Body of pancreas (tissue), 4 donors: ENCODE measurements around the gene HOXD13. TPM values are rescaled to one million over a fixed set of nuclear protein-coding genes. Genes with fewer than 3 reads are reported as not detected.

ENCODE experiments used
- ATAC-seq: fragments of 150-250 bp; one replicate; pipeline ENCODE4 v1.9.1; 2016
- DNase-seq, 4 donors: peaks; one replicate each; pipeline ENCODE4 v3.0.0-alpha.2; 2019
- H3K27ac ChIP-seq, 4 donors: fragments of 200-600 bp; sonication (generic); 1 replicate in 3 of 4; 2 replicates in 1 of 4; pipeline versions ENCODE4 v1.5.1 to v1.6.1; 2016 to 2019; ENCODE audit warnings: mild to moderate bottlenecking in 1 of 4, mixed read lengths in 1 of 4, moderate library complexity in 1 of 4
- H3K27me3 ChIP-seq, 2 donors: fragments of 200-600 bp; sonication (generic); one replicate each; pipeline ENCODE4 v1.6.0; 2016; ENCODE audit warnings: mild to moderate bottlenecking in 1 of 2
- H3K36me3 ChIP-seq, 2 donors: fragments of 200-600 bp; sonication (generic); replicated peaks in 1 of 2; 2 replicates each; pipeline ENCODE4 v1.5.1; 2016; ENCODE audit warnings: low read depth in 2 of 2; ENCODE audit not compliant: insufficient read depth in 1 of 2
- H3K4me1 ChIP-seq: fragments of 200-600 bp; sonication (generic); one replicate; pipeline ENCODE4 v1.6.0; 2016
- H3K4me3 ChIP-seq, 2 donors: fragments of 200-600 bp; sonication (generic); 1 replicate in 1 of 2; 2 replicates in 1 of 2; pipeline ENCODE4 v1.5.1; 2016 to 2019
- H3K9me3 ChIP-seq, 3 donors: fragments of 200-600 bp; sonication (generic); 1 replicate in 2 of 3; 2 replicates in 1 of 3; pipeline ENCODE4 v1.5.1; 2016
- CTCF ChIP-seq, 7 experiments: fragments of 450-650 bp in 4 of 7; fragments of 200-600 bp in 3 of 7; sonication (generic) in 3 of 7; IDR thresholded peaks; one replicate each; pipeline ENCODE4 v1.5.1; 2016 to 2019; ENCODE audit warnings: antibody characterized with exemption in 7 of 7
- POLR2A ChIP-seq, 3 donors: fragments of 450-650 bp; IDR thresholded peaks; one replicate each; pipeline ENCODE4 v1.6.1; 2016; ENCODE audit warnings: antibody characterized with exemption in 3 of 3, mild to moderate bottlenecking in 2 of 3
- WGBS, 2 donors: methylation state at CpG; one replicate each; pipeline ENCODE4 v1.1.5; 2017; 5-methylcytosine and 5-hydroxymethylcytosine counted together
- intact Hi-C: fragments of 100-400 bp; cut with DNase I; formaldehyde crosslinking; loops from one replicate; pipeline ENCODE4 v1.15.1; 2023
- total RNA-seq, 2 donors: library from RNA; depleted of rRNA; stranded (reverse); fragments of >200 nt; gene quantifications; one replicate each; pipeline ENCODE4 v1.1.0, GENCODE V29; 2016

The HOXD13 gene
- total RNA-seq, 2 donors from 2014 or later = not detected

- no peaks in the 10 kb centered on the region for H3K36me3 ChIP-seq
Observed at GRCh38 chr2:176122052-176122682, 29.6 kb downstream of the HOXD13 start.

GRCh38 chr2:176122683-176123410 lies 30.3 kb downstream of the HOXD13 start, which contains the start of gene HOXD9:
Gene HOXD9 (plus strand): TSS chr2:176122719. CDS start chr2:176122769, 50 bp downstream.
- TF ChIP-seq CTCF (IDR thresholded peaks at IDR 0.05) (no peak), POLR2A (IDR thresholded peaks at IDR 0.05) (no peak)
- ATAC-seq = peak; percentile 39
- H3K36me3 ChIP-seq = no peaks in the 10 kb centered on the region
- intact Hi-C loops = loop anchor here (10.0 kb wide), 1 partner anchor 692 kb away; no protein-coding TSS in a partner anchor
- H3K4me3 ChIP-seq = peak within 1 kb of the TSS in 1 of 2 donors; percentile 8
- WGBS, 2 donors = 4 to 8% methylated on average over 33 to 77 of the region's 84 CpGs
- DNase-seq = peak in 1 of 4 donors; percentile 43
- H3K9me3 ChIP-seq = no peaks in the 10 kb centered on the region
- H3K27me3 ChIP-seq = peaks cover 0 to 54% of the 10 kb centered on the region in 2 donors
- peaks cover 14% of the 10 kb centered on the region for H3K4me1 ChIP-seq
- no peak within 1 kb of the TSS for H3K27ac ChIP-seq

More at GRCh38 chr2:176122052-176122682, 29.6 kb downstream of the HOXD13 start:
- H3K27me3 ChIP-seq = peaks cover 0 to 54% of the 10 kb centered on the region in 2 donors
- no peak for DNase-seq
- ATAC-seq = peak; percentile 22
- H3K9me3 ChIP-seq = no peaks in the 10 kb centered on the region
- H3K4me1 ChIP-seq = peaks cover 14% of the 10 kb centered on the region
- intact Hi-C loops = loop anchor here (10.0 kb wide), 1 partner anchor 693 kb away; no protein-coding TSS in a partner anchor
- TF ChIP-seq CTCF (IDR thresholded peaks at IDR 0.05) (no peak), POLR2A (IDR thresholded peaks at IDR 0.05) (no peak)
- H3K4me3 ChIP-seq = peak overlapping the region in 1 of 2 donors; percentile 8
- WGBS, 2 donors = 5 to 6% methylated on average over 45 to 46 of the region's 47 CpGs
- H3K27ac ChIP-seq = no peak overlapping the region

GRCh38 chr2:176123411-176124109 lies 31.0 kb downstream of the HOXD13 start:
- DNase-seq (no peak), ATAC-seq (no peak)
- no peak overlapping the region for H3K27ac ChIP-seq
- no peak overlapping the region for H3K4me3 ChIP-seq
- H3K9me3 ChIP-seq = no peaks in the 10 kb centered on the region
- intact Hi-C loops = loop anchor here (10.0 kb wide), 1 partner anchor 691 kb away; no protein-coding TSS in a partner anchor
- no peaks in the 10 kb centered on the region for H3K36me3 ChIP-seq
- H3K4me1 ChIP-seq = peaks cover 14% of the 10 kb centered on the region
- peaks cover 0 to 59% of the 10 kb centered on the region in 2 donors for H3K27me3 ChIP-seq
- 5 to 9% methylated on average over 37 to 40 of the region's 40 CpGs for WGBS, 2 donors
- no peak for TF ChIP-seq CTCF (IDR thresholded peaks at IDR 0.05)
- TF ChIP-seq POLR2A (IDR thresholded peaks at IDR 0.05) = no peak

- WGBS, 2 donors = 8 to 11% methylated on average over 24 to 34 of the region's 34 CpGs
- no peaks in the 10 kb centered on the region for H3K36me3 ChIP-seq
- no peaks in the 10 kb centered on the region for H3K9me3 ChIP-seq
- intact Hi-C loops = loop anchor here (10.0 kb wide), 1 partner anchor 690 kb away; no protein-coding TSS in a partner anchor
- TF ChIP-seq POLR2A (IDR thresholded peaks at IDR 0.05) = no peak
- TF ChIP-seq CTCF (IDR thresholded peaks at IDR 0.05) = no peak
- peaks cover 15% of the 10 kb centered on the region for H3K4me1 ChIP-seq
- H3K27ac ChIP-seq = no peak overlapping the region
- ATAC-seq (no peak), DNase-seq (no peak)
- H3K4me3 ChIP-seq = no peak overlapping the region
- peaks cover 0 to 66% of the 10 kb centered on the region in 2 donors for H3K27me3 ChIP-seq
Observed at GRCh38 chr2:176124110-176124946, 31.8 kb downstream of the HOXD13 start.
